K562 (cell line): Measurements from ENCODE around the gene HPCAL1. TPM values are rescaled to one million over a fixed set of nuclear protein-coding genes. Genes with fewer than 3 reads are reported as not detected.
A peak's percentile ranks its signal among the peaks of the same experiment; 100 is the strongest.

Experiments used
- DACH1 ChIP-seq: fragments of 450-650 bp; IDR thresholded peaks from 2 replicates; pipeline ENCODE4 v1.6.1; 2018; ENCODE audit not compliant: partially characterized antibody
- GATA2 ChIP-seq: sonication (generic); formaldehyde crosslinking; IDR thresholded peaks from 2 replicates; pipeline ENCODE4 v1.4.0; 2020; ENCODE audit warnings: mild to moderate bottlenecking, missing genetic modification reagents
- HDAC6 ChIP-seq: IDR thresholded peaks from 2 replicates; pipeline ENCODE4 v1.6.1; 2012; ENCODE audit warnings: low read depth, mild to moderate bottlenecking, control low read depth, inconsistent platforms, low read length, moderate library complexity
- HMG20B ChIP-seq: fragments of 250-450 bp; sonication (Bioruptor Pico); IDR thresholded peaks from 2 replicates; pipeline ENCODE4 v1.5.0; 2021; ENCODE audit warnings: mild to moderate bottlenecking
- KLF10 ChIP-seq: fragments of 250-450 bp; sonication (Bioruptor Pico); IDR thresholded peaks from 2 replicates; pipeline ENCODE4 v1.6.1; 2021; ENCODE audit warnings: matching md5 sums
- MGA ChIP-seq: fragments of 450-650 bp; IDR thresholded peaks from 2 replicates; pipeline ENCODE4 v1.6.1; 2016; ENCODE audit warnings: mild to moderate bottlenecking, moderate library complexity
- POLR2AphosphoS5 ChIP-seq: IDR thresholded peaks from 2 replicates; pipeline ENCODE4 v1.6.1; 2011; ENCODE audit warnings: mild to moderate bottlenecking, low read depth, low read length, moderate library complexity; ENCODE audit not compliant: control insufficient read depth, insufficient read depth
- PREB ChIP-seq: sonication (generic); formaldehyde crosslinking; IDR thresholded peaks from 2 replicates; pipeline ENCODE4 v1.8.1; 2023; ENCODE audit warnings: mild to moderate bottlenecking, missing genetic modification reagents
- TBL1XR1 ChIP-seq, 2 experiments: IDR thresholded peaks; 2 replicates each; pipeline ENCODE4 v1.6.1; 2012; ENCODE audit warnings: improper control_type of control experiment in 2 of 2, low read length in 2 of 2, mild to moderate bottlenecking in 1 of 2
- polyA plus RNA-seq, 8 experiments: library from polyadenylated mRNA; depleted of rRNA in 4 of 8; stranded (reverse) in 5 of 8; unstranded in 3 of 8; fragments of >200 nt; fragmentation: Nextera tagmentation in 2 of 8; fragmentation: Illumina TruSeq in 1 of 8; extraction: Ambion mirVana in 2 of 8; extraction: Trizol in 1 of 8; gene quantifications; 2 replicates each; pipeline versions ENCODE4 v1.2.1 to v1.2.3, GENCODE V29; 2011 to 2014; ENCODE audit warnings: inconsistent platforms in 1 of 8, missing spikeins in 1 of 8
- total RNA-seq, 7 experiments: library from RNA; depleted of rRNA in 6 of 7; stranded (reverse); fragments of >200 nt in 6 of 7; fragmentation: Illumina TruSeq in 2 of 7; extraction: Trizol in 2 of 7; gene quantifications; 2 replicates each; pipeline versions ENCODE4 v1.2.1 to v1.2.3, GENCODE V29; 2011 to 2021; ENCODE audit warnings: low replicate concordance in 1 of 7

Gene HPCAL1
- total and polyA plus RNA-seq, 9 of the 15 experiments (the other 6 are each of a cell fraction or from before 2014, with no cell fraction given) = 2.7 to 65.5 (median 23.9) TPM

- TF ChIP-seq MGA (no peak), HDAC6 (no peak), PREB (CRISPR knock-in tag) (peak; percentile 81; the same call in 1 of the 2 replicates), KLF10 (CRISPR knock-in tag) (no peak), GATA2 (peak; percentile 76), HMG20B (no peak), TBL1XR1 (IDR thresholded peaks at IDR 0.05; ENCODE audit: low read length in 2 of 2) (peak; percentile 63 to 72), POLR2AphosphoS5 (peak; percentile 75), DACH1 (peak; percentile 53)
Observed at GRCh38 chr2:10434886-10435819, 132.4 kb downstream of the HPCAL1 start (continued).
